Activated T-cell treated with anti-CD3 and anti-CD28 coated beads, Interleukin-2, amount 50 U/mL, for 4 hours (primary cell): ENCODE measurements around the gene PF4V1. TPM values are rescaled to one million over a fixed set of nuclear protein-coding genes. Genes with fewer than 3 reads are reported as not detected.

ENCODE experiments used
- ATAC-seq, 2 donors: fragments of 200-7000 bp; cut with Tn5 transposase; one replicate each; pipeline ENCODE4 v1.10.0; 2021
- DNase-seq: peaks from one replicate; pipeline ENCODE4 v3.0.0-alpha.2; 2020
- H3K27me3 Mint-ChIP-seq: one replicate; pipeline ENCODE4 v1.8.0; 2021; ENCODE audit warnings: low read depth, mixed read lengths
- H3K36me3 Mint-ChIP-seq: one replicate; pipeline ENCODE4 v1.8.0; 2022; ENCODE audit warnings: mixed read lengths; ENCODE audit not compliant: insufficient read depth
- H3K4me1 Mint-ChIP-seq: one replicate; pipeline ENCODE4 v1.8.0; 2021; ENCODE audit warnings: low read depth, mixed read lengths
- H3K4me3 Mint-ChIP-seq: one replicate; pipeline ENCODE4 v1.8.0; 2021; ENCODE audit warnings: mild to moderate bottlenecking, moderate library complexity, mixed read lengths
- H3K9me3 Mint-ChIP-seq: one replicate; pipeline ENCODE4 v1.8.0; 2021; ENCODE audit warnings: mixed read lengths
- total RNA-seq, 3 donors: library from RNA; stranded (reverse); gene quantifications; one replicate each; pipeline ENCODE4 v1.2.1, GENCODE V29; 2021

Gene PF4V1, protein sequence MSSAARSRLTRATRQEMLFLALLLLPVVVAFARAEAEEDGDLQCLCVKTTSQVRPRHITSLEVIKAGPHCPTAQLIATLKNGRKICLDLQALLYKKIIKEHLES
- total RNA-seq = not detected

DNA sequence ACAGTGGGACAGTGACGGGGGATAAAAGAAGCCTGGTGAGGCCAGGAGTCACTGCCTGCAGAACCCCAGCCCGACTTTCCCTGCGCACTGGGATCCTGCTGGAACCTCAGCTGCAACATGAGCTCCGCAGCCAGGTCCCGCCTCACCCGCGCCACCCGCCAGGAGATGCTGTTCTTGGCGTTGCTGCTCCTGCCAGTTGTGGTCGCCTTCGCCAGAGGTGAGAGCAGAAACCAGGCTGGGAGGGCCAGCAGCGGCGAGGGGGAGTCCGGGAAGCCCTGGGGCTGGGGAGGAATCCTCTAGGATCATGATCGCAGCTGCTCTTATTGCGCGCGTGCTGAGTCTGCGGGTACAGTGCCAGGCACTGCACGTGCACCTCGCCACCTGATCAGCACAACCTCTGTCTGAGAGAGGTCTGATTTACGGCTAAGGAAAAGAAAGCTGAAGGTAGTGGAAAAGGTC, at the start of gene PF4V1:
TSS of gene PF4V1 (plus strand) at position 51 of the 459 bp plus-strand sequence. CDS start at position 118, 67 bp downstream.
- Mint-ChIP-seq H3K36me3 (no peaks in the 10 kb centered on the region), H3K4me3 (no peak within 1 kb of the TSS), H3K9me3 (no peaks in the 10 kb centered on the region), H3K27me3 (no peaks in the 10 kb centered on the region), H3K4me1 (no peaks in the 10 kb centered on the region)
- DNase-seq = no peak
- no peak for ATAC-seq

DNA sequence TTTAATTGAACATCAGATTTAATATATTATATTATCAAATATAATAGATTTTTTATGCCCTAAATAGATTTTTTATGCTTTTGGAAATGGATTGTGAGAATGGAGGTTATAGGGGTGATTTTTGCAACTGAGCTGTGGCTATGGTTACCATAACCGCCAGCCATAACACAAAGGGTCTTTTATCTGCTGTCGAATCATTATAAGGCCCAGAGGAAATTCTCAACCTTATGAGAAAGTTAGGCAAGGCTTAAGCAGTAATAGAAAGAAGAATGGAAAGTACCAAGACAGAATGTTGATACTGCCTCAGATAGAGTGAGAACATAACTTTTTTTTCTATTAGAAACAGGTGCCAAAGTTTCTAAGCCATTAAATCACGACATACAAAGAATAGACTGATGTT, 42.9 kb upstream of the PF4V1 start:
- H3K4me1 Mint-ChIP-seq = no peaks in the 10 kb centered on the region
- ATAC-seq = no peak
- no peak overlapping the region for H3K4me3 Mint-ChIP-seq
- H3K27me3 Mint-ChIP-seq = no peaks in the 10 kb centered on the region
- no peaks in the 10 kb centered on the region for H3K36me3 Mint-ChIP-seq
- DNase-seq = no peak
- peaks cover 3% of the 10 kb centered on the region for H3K9me3 Mint-ChIP-seq

DNA sequence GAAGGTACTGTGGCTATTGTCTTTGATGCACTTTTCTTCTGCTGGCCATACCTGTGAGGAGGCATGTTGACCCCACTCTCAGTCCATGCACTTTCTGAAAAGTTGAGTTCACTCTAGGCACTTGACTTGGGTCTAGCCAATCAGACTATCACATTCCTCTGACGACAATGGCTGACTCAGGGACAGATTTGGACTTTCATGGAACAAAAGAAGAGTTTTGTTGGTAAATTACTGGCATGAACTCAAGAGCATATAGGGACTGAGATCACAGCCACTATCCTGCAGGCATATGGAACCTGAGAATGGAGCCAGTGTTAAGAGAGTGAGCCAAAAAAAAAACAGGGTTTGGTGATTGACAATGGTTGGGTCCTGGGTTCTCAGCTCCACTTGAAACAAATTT, 41.3 kb upstream of the PF4V1 start:
- H3K27me3 Mint-ChIP-seq = no peaks in the 10 kb centered on the region
- H3K36me3 Mint-ChIP-seq = no peaks in the 10 kb centered on the region
- no peak for DNase-seq
- H3K9me3 Mint-ChIP-seq = peaks cover 6% of the 10 kb centered on the region
- no peaks in the 10 kb centered on the region for H3K4me1 Mint-ChIP-seq
- ATAC-seq = no peak
- H3K4me3 Mint-ChIP-seq = no peak overlapping the region

DNA sequence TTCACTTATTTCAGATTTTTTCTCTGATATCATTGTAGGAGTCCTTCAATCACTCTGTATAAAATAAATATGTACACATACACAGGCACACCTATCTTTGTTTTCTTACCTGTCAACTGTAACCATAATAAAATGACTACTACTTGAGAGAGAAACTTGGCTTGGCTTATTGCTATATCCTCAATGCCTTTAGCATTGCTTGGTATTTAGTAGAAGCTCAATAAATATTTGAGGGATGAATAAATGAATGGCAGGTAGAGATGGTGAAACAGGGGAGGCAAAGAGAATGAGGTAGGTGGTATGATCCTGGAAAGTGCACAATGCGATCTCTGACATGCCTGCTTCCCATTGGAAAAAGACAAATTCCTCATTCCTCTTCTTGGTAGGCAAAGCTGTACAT, 38.4 kb upstream of the PF4V1 start:
- no peaks in the 10 kb centered on the region for H3K27me3 Mint-ChIP-seq

DNA sequence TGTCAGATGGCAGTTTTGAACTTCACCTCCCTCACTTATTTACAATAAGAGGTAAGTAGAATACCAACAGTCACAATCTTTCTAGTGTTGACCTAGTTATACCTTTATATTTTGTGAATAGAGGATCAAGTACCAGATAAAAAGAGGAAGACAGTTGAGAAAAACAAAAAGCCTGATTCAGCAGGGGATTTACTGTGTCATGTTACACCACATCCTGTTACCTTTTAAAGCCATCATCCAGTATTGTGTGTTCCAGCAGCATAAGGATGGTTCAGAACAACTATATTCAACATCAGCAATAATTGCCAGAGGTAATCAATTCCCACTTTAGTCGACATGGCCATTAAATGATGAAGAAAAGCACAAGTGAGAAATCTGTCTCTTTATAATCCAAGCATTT, 38.0 kb upstream of the PF4V1 start:
- ATAC-seq = no peak
- H3K4me3 Mint-ChIP-seq = no peak overlapping the region

More for the DNA sequence above, 38.4 kb upstream of the PF4V1 start:
- ATAC-seq (no peak), DNase-seq (no peak)
- no peak overlapping the region for H3K4me3 Mint-ChIP-seq
- H3K4me1 Mint-ChIP-seq = no peaks in the 10 kb centered on the region
- no peaks in the 10 kb centered on the region for H3K36me3 Mint-ChIP-seq
- peaks cover 8% of the 10 kb centered on the region for H3K9me3 Mint-ChIP-seq

DNA sequence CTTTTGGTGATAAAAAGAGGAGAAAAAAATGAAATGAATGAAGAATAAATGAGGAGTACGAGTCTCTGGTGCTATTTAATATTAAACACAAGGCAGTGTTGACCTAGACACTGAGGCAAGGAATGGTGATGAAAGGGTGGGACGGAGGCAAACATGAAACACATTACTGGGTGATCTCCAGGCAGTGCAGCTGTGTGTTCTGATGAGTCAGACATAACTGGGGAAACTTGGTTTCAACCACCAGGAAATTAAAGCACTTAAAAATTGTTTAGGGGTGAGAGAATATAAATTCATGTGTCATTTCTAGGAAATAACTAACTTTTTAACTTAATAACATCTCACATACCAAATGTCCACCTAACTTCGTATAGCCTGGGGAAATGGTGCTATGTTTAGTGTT, 36.3 kb upstream of the PF4V1 start:
- Mint-ChIP-seq H3K36me3 (no peaks in the 10 kb centered on the region), H3K4me3 (no peak overlapping the region), H3K27me3 (no peaks in the 10 kb centered on the region), H3K9me3 (peaks cover 8% of the 10 kb centered on the region), H3K4me1 (no peaks in the 10 kb centered on the region)
- ATAC-seq = no peak
- DNase-seq = no peak

More for the DNA sequence above, 38.0 kb upstream of the PF4V1 start:
- no peak for DNase-seq
- Mint-ChIP-seq H3K27me3 (no peaks in the 10 kb centered on the region), H3K4me1 (no peaks in the 10 kb centered on the region), H3K9me3 (peaks cover 8% of the 10 kb centered on the region), H3K36me3 (no peaks in the 10 kb centered on the region)

DNA sequence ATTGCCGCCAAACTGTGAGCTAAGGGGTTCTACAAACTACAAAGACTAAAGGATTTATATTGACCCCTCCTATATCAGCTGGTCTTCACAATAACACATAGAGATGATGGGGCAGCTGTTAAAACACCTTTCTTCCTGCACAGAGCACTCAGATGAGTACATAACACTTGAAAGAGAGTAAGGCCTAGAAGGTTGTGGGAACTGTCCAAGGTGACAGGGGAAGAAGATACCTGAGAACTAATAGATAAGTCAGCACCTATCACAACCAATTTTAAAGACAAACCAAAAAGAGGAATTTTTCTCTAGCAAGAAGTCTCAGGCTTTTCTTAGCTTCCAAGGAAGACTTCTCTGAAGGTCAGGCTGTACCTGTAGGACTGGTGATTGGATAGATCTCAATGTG, 35.8 kb upstream of the PF4V1 start:
- no peak for ATAC-seq

DNA sequence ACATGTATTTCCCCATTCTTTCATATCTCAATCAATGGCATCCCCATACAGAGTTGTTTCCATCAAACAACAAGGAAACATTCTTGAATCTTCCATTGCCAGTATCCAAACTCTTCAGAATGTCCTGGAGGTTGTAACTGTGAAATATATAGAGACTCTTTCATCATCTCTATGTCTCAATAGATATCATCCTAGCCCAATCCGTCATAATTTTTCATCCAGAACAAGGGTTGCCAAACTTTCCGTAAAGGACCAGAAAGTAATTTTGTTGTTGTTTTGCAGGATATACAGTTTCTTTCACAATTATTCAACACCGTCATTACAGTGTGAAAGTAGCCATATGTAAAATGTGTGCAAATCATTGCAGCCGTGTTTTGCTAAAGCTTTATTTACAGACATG, 31.8 kb upstream of the PF4V1 start:
- Mint-ChIP-seq H3K27me3 (no peaks in the 10 kb centered on the region), H3K4me3 (no peak overlapping the region), H3K4me1 (no peaks in the 10 kb centered on the region), H3K36me3 (no peaks in the 10 kb centered on the region), H3K9me3 (peaks cover 5% of the 10 kb centered on the region)
- ATAC-seq (no peak), DNase-seq (no peak)

More for the DNA sequence above, 35.8 kb upstream of the PF4V1 start:
- H3K4me3 Mint-ChIP-seq = no peak overlapping the region
- H3K9me3 Mint-ChIP-seq = peaks cover 8% of the 10 kb centered on the region
- no peaks in the 10 kb centered on the region for H3K4me1 Mint-ChIP-seq
- H3K36me3 Mint-ChIP-seq = no peaks in the 10 kb centered on the region
- no peaks in the 10 kb centered on the region for H3K27me3 Mint-ChIP-seq
- no peak for DNase-seq

DNA sequence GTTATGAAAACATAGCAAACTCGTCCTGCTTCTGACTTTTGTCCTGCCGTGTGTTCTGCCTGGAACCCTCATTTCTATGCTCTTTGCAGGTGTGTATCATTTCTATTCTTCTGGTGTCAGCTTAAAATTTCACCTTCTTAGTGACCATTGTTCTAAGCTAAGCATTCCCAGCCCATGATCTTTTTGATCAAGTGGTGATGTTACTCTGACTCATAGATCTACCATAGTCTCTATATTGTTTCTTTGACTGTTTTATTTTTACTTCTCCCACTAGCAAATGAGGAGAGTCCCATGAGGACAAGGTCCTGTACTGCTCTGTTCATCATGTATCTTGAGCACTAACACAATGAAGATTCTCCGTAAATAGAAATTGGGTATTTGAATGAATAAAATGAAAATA, 30.7 kb upstream of the PF4V1 start:
- Mint-ChIP-seq H3K9me3 (peaks cover 4% of the 10 kb centered on the region), H3K4me1 (no peaks in the 10 kb centered on the region), H3K36me3 (no peaks in the 10 kb centered on the region), H3K4me3 (no peak overlapping the region), H3K27me3 (no peaks in the 10 kb centered on the region)
- DNase-seq (no peak), ATAC-seq (no peak)

DNA sequence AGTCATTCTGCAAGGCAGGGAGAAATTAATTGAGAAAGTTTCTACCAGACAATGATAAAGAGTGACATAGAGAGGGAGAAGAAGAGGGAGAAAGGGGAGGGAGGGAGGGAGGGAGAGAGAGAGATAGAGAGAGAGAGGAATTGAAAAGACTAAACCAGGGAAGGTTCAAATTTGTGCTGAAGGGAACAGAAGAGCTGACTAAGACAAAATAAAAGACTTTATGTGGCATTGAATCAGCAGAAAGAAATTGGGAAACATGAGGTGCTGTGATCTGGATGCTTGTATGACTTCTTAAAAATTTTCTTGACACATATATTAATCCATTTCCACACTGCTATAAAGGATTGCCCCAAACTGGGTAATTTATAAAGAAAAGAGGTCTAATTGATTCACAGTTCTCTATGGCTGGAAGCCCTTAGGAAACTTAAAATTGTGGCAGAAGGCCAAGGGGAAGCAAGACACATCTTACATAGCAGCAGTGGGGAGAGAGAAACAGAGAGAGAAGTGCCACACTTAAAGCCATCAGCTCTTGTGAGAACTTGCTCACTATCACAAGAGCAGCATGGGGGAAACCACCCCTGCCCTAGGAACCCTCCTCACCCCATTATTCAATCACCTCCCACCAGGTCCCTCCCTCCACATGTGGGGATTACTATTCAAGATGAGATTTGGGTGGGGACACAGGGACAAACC, 30.1 kb upstream of the PF4V1 start:
- ATAC-seq = no peak
- Mint-ChIP-seq H3K4me1 (no peaks in the 10 kb centered on the region), H3K27me3 (no peaks in the 10 kb centered on the region), H3K4me3 (no peak overlapping the region), H3K36me3 (no peaks in the 10 kb centered on the region), H3K9me3 (peaks cover 6% of the 10 kb centered on the region)
- DNase-seq = no peak

DNA sequence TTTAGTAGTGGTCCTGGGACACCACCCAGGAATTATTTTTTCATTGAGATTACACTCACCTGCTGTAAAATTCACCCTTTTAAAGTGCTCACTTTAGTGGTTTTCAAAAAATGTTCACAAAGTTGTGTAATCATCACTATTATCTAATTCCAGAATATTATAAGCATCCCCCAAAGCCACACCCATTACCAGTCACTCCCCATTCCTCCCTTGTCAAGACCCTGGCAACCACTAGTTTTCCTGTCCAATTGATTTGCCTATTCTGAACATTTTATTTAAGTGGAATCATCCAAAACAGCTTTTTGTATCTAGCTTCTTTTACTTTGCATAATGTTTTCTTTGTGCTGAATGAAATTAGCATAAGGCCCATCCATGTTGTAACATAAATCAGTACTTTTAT, 29.3 kb upstream of the PF4V1 start:
- DNase-seq = no peak
- no peak for ATAC-seq
- Mint-ChIP-seq H3K36me3 (no peaks in the 10 kb centered on the region), H3K4me3 (no peak overlapping the region), H3K9me3 (peaks cover 7% of the 10 kb centered on the region), H3K27me3 (no peaks in the 10 kb centered on the region), H3K4me1 (no peaks in the 10 kb centered on the region)

DNA sequence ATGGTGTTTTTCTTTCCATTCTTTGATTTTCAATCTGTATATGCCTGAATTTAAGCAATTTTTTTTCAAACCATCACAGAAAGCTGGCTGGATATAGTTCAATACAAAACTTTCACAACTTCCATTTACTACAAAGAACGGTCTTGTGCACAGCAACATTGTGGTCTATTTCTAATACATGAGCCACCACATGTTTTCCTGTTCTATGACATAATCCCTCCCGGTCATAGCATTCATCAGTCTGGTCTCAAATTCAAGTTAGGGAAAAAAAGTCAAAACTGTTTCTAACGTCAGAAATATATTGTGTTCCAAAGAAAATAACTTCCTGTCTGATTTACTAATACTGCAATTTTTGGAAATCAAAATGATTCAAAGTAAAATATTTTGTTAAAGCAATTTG, 24.1 kb upstream of the PF4V1 start:
- no peak for ATAC-seq
- Mint-ChIP-seq H3K9me3 (peaks cover 7% of the 10 kb centered on the region), H3K4me3 (no peak overlapping the region), H3K36me3 (no peaks in the 10 kb centered on the region), H3K27me3 (no peaks in the 10 kb centered on the region), H3K4me1 (no peaks in the 10 kb centered on the region)
- no peak for DNase-seq

DNA sequence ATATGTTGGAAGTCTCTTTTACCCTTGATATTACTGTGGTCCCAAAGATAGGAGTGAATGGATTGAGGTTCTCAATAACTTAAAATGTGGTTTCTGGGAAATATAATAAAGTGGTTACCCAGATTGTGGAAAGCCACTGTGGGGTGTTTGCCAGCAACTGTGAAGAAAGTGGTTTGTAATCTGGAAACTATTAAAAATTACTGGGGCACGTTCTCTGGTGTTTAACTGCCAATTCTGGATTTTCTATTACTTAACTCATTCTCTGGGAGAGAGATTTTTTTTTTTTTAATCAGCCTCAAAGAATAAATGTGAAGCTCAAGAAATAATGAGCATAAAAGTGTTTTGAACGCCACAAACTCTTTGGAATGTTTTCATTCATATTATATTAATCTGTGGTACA, 21.5 kb upstream of the PF4V1 start:
- DNase-seq (no peak), ATAC-seq (no peak)
- Mint-ChIP-seq H3K4me3 (no peak overlapping the region), H3K4me1 (no peaks in the 10 kb centered on the region), H3K27me3 (peaks cover 2% of the 10 kb centered on the region), H3K9me3 (peaks cover 7% of the 10 kb centered on the region), H3K36me3 (no peaks in the 10 kb centered on the region)

DNA sequence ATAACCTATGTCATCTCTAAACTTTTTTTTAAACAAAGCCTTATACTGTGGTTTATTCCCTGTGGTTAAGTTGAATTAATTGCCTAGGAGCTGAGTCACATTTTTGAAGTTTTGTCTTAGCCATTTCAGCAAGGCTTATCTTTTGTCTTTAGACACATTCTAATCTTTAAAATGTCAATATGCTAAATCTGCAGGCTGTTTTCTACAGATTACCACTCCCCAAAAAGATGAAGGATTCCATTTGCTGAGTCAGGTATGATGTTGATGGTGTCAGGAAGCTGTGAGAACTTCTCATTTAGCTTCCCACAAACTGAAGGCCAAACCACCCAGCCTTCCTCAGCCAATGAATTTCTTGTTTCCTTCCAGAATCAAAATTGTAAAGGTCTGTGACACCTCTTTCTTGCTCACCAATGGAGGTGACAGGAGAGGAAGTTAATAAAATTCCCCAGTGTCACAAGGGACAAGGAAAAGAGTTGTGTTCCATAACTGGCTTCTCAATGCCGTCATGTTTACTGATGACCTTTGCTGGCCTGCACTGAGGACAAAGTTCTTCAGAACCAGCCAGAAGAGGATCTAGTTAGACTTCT, 20.4 kb upstream of the PF4V1 start:
- Mint-ChIP-seq H3K4me1 (no peaks in the 10 kb centered on the region), H3K4me3 (no peak overlapping the region), H3K27me3 (peaks cover 2% of the 10 kb centered on the region), H3K36me3 (no peaks in the 10 kb centered on the region), H3K9me3 (peaks cover 3% of the 10 kb centered on the region)
- DNase-seq (no peak), ATAC-seq (no peak)
